ENCODE data around the gene RSPRY1.

DNA sequence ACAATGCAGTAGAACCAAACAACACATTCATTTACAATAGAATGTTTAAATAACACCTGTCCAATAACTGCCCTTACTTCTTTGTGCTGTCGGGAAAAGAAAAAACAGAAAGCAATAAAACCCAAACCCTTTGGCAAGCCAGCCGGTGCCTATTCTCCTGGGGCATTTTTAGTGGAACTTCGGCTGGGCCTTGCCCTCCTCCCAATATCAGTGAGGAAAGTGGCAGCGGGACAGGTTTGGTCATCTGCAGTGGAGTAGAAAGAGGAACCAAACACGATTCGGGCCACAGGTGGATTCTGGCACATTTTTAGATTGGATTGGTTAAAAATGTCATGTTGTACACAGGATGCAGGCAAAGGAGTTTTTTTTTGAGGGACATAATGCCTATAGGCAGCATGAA, 32.3 kb upstream of the RSPRY1 start:
- TF ChIP-seq POLR2A (IDR thresholded peaks at IDR 0.05), result no peak
- TF ChIP-seq, protein P1, sequence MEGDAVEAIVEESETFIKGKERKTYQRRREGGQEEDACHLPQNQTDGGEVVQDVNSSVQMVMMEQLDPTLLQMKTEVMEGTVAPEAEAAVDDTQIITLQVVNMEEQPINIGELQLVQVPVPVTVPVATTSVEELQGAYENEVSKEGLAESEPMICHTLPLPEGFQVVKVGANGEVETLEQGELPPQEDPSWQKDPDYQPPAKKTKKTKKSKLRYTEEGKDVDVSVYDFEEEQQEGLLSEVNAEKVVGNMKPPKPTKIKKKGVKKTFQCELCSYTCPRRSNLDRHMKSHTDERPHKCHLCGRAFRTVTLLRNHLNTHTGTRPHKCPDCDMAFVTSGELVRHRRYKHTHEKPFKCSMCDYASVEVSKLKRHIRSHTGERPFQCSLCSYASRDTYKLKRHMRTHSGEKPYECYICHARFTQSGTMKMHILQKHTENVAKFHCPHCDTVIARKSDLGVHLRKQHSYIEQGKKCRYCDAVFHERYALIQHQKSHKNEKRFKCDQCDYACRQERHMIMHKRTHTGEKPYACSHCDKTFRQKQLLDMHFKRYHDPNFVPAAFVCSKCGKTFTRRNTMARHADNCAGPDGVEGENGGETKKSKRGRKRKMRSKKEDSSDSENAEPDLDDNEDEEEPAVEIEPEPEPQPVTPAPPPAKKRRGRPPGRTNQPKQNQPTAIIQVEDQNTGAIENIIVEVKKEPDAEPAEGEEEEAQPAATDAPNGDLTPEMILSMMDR (IDR thresholded peaks at IDR 0.05), result no peak
